A673 (cell line): ENCODE data around the gene APCDD1L.

ENCODE experiments used
- CTCF ChIP-seq: fragments of 300-800, 200-600 bp; sonication (generic); conservative IDR thresholded peaks from 2 replicates; pipeline ENCODE4 v1.5.1; 2017; ENCODE audit warnings: low read depth, mild to moderate bottlenecking, antibody characterized with exemption, low read length, moderate library complexity, mixed read lengths
- EZH2 ChIP-seq: fragments of 200-600 bp; sonication (generic); IDR thresholded peaks from 2 replicates; pipeline ENCODE4 v1.6.1; 2017; ENCODE audit warnings: borderline replicate concordance, low read depth, mild to moderate bottlenecking, mixed read lengths, antibody characterized with exemption, low read length; ENCODE audit not compliant: poor library complexity, severe bottlenecking

- TF ChIP-seq CTCF (no peak), EZH2 (no peak)
Measured at GRCh38 chr20:58446960-58447265, 68.3 kb downstream of the APCDD1L start.
